ENCODE measurements around the gene ZNF628.

- TF ChIP-seq CTCF (IDR thresholded peaks at IDR 0.05) = peak; percentile 99
- no peak for TF ChIP-seq EZH2 (IDR thresholded peaks at IDR 0.05; ENCODE audit: borderline replicate concordance, insufficient read depth, low read depth, low read length, poor library complexity, severe bottlenecking)
These were observed 27.3 kb downstream of the ZNF628 start for GRCh38 chr19:55503502-55504251.
